ENCODE results near the gene ADAM12.

Gene ADAM12

GRCh38 chr10:126235091-126235978 is 152.9 kb downstream of the ADAM12 start:
- DNase-seq (ENCODE audit: low read depth) = no peak

GRCh38 chr10:126234630-126235029 is 153.6 kb downstream of the ADAM12 start:
- no peak for DNase-seq (ENCODE audit: low read depth)

GRCh38 chr10:126233182-126234148 is 154.8 kb downstream of the ADAM12 start:
- DNase-seq (ENCODE audit: low read depth) = no peak

GRCh38 chr10:126230587-126230986 is 157.7 kb downstream of the ADAM12 start:
- no peak for DNase-seq (ENCODE audit: low read depth)

- no peak for DNase-seq (ENCODE audit: low read depth)
Measured at GRCh38 chr10:126229686-126230085, 158.6 kb downstream of the ADAM12 start.

GRCh38 chr10:126227762-126228134 is 160.5 kb downstream of the ADAM12 start:
- no peak for DNase-seq (ENCODE audit: low read depth)

GRCh38 chr10:126226988-126227761 is 161.1 kb downstream of the ADAM12 start:
- no peak for DNase-seq (ENCODE audit: low read depth)

- DNase-seq (ENCODE audit: low read depth) = no peak
Measured at GRCh38 chr10:126226205-126226604, 162.1 kb downstream of the ADAM12 start.

- no peak for DNase-seq (ENCODE audit: low read depth)
Measured at GRCh38 chr10:126225672-126226008, 162.6 kb downstream of the ADAM12 start.

- no peak for DNase-seq (ENCODE audit: low read depth)
Measured at GRCh38 chr10:126224967-126225671, 163.2 kb downstream of the ADAM12 start.

- no peak for DNase-seq (ENCODE audit: low read depth)
Measured at GRCh38 chr10:126223512-126224067, 164.7 kb downstream of the ADAM12 start.

GRCh38 chr10:126222736-126223511 is 165.4 kb downstream of the ADAM12 start:
- no peak for DNase-seq (ENCODE audit: low read depth)

GRCh38 chr10:126221874-126222273 is 166.4 kb downstream of the ADAM12 start:
- no peak for DNase-seq (ENCODE audit: low read depth)

- no peak for DNase-seq (ENCODE audit: low read depth)
Measured at GRCh38 chr10:126218778-126219649, 169.3 kb downstream of the ADAM12 start.

- no peak for DNase-seq (ENCODE audit: low read depth)
Measured at GRCh38 chr10:126218174-126218573, 170.1 kb downstream of the ADAM12 start.

- DNase-seq (ENCODE audit: low read depth) = no peak
Measured at GRCh38 chr10:126216632-126216961, 171.7 kb downstream of the ADAM12 start.

- DNase-seq (ENCODE audit: low read depth) = no peak
Measured at GRCh38 chr10:126215746-126216631, 172.3 kb downstream of the ADAM12 start.

- DNase-seq (ENCODE audit: low read depth) = no peak
Measured at GRCh38 chr10:126214679-126215078, 173.6 kb downstream of the ADAM12 start.

All from iris pigment epithelial cell (primary cell).